HG03097 (cell line): ENCODE results near the gene PARP6.

Experiments used
- ATAC-seq: cut with Tn5 transposase; IDR thresholded peaks from one replicate; pipeline ENCODE4 v1.9.1; 2021; ENCODE audit not compliant: unreplicated experiment, low FRiP score

PARP6 gene

GRCh38 chr15:72272213-72272996, at the start of gene PARP6:
Gene PARP6, minus strand, starts transcription at chr15:72272554. Its CDS starts 5,077 bp downstream, at chr15:72267477.
- peak; percentile 94 for ATAC-seq

- ATAC-seq, result peak; percentile 46
Observed at GRCh38 chr15:72319985-72320671, 47.8 kb upstream of the PARP6 start, which contains the start of gene CELF6. Gene CELF6, minus strand, starts transcription at chr15:72320157. Its CDS starts 283 bp downstream, at chr15:72319874.

GRCh38 chr15:72319360-72319984, 47.1 kb upstream of the PARP6 start:
- ATAC-seq, result peak; percentile 18

- ATAC-seq, result no peak
Observed at GRCh38 chr15:72318408-72318942, 46.1 kb upstream of the PARP6 start.

- no peak for ATAC-seq
Observed at GRCh38 chr15:72315706-72316370, 43.5 kb upstream of the PARP6 start.

- ATAC-seq, result no peak
Observed at GRCh38 chr15:72313881-72314280, 41.5 kb upstream of the PARP6 start.

GRCh38 chr15:72313448-72313840, 41.1 kb upstream of the PARP6 start:
- no peak for ATAC-seq

GRCh38 chr15:72312605-72313447, 40.5 kb upstream of the PARP6 start:
- no peak for ATAC-seq

- no peak for ATAC-seq
Observed at GRCh38 chr15:72307026-72307425, 34.7 kb upstream of the PARP6 start.

- ATAC-seq, result no peak
Observed at GRCh38 chr15:72306211-72306785, 33.9 kb upstream of the PARP6 start.

GRCh38 chr15:72304596-72304995, 32.2 kb upstream of the PARP6 start:
- ATAC-seq, result no peak

GRCh38 chr15:72302955-72303354, 30.6 kb upstream of the PARP6 start:
- ATAC-seq, result no peak

- no peak for ATAC-seq
Observed at GRCh38 chr15:72289597-72290325, 17.4 kb upstream of the PARP6 start.

GRCh38 chr15:72288796-72289596, 16.6 kb upstream of the PARP6 start:
- ATAC-seq, result no peak

- ATAC-seq, result no peak
Observed at GRCh38 chr15:72285927-72286516, 13.7 kb upstream of the PARP6 start.

- ATAC-seq, result no peak
Observed at GRCh38 chr15:72285402-72285801, 13.0 kb upstream of the PARP6 start.

- ATAC-seq, result no peak
Observed at GRCh38 chr15:72284781-72285180, 12.4 kb upstream of the PARP6 start.

- ATAC-seq, result no peak
Observed at GRCh38 chr15:72281713-72282112, 9.4 kb upstream of the PARP6 start.
